IMR-90 (cell line): ENCODE data around the gene ZNF423. TPM values are rescaled to one million over a fixed set of nuclear protein-coding genes. Genes with fewer than 3 reads are reported as not detected.

ENCODE experiments used
- ATAC-seq: fragments of 200-7000 bp; cut with Tn5 transposase; 2 replicates; pipeline ENCODE4 v1.9.1; 2020; ENCODE audit warnings: low read depth, mild to moderate bottlenecking, moderate library complexity
- BruUV-seq: library from RNA; stranded (reverse); fragments of 400-500 nt; replicated peaks from 2 replicates; lab custom pipeline; 2021; lab: Mats Ljungman, UMichigan
- CTCF ChIA-PET: fragments of 300-600 bp; formaldehyde crosslinking; extraction: SDS; loops from one replicate; lab custom pipeline; 2021; ENCODE audit warnings: antibody characterized with exemption; lab: Yijun Ruan, JAX
- POLR2A ChIA-PET: fragments of 300-600 bp; sonication (Branson Sonifier 250); formaldehyde crosslinking; loops from one replicate; lab custom pipeline; 2022; ENCODE audit warnings: antibody characterized with exemption; ENCODE audit not compliant: unreplicated experiment; lab: Charles Lee
- DNase-seq: peaks from one replicate; pipeline ENCODE4 v3.0.0; 2013
- H2AFZ ChIP-seq: replicated peaks from 2 replicates; pipeline ENCODE3; 2013; ENCODE audit warnings: low read length, mild to moderate bottlenecking; ENCODE audit not compliant: poor library complexity
- H2AK5ac ChIP-seq: 2 replicates; pipeline ENCODE4 v1.6.1; 2013; ENCODE audit warnings: low read depth, low read length, inconsistent platforms
- H2AK9ac ChIP-seq: replicated peaks from 2 replicates; pipeline ENCODE3; 2013; ENCODE audit warnings: mild to moderate bottlenecking, low read depth, low read length, moderate library complexity; ENCODE audit not compliant: poor library complexity
- H2BK120ac ChIP-seq: 2 replicates; pipeline ENCODE4 v1.6.1; 2013; ENCODE audit warnings: low read depth, low read length, inconsistent platforms
- H2BK15ac ChIP-seq: 3 replicates; pipeline ENCODE4 v1.6.1; 2013; ENCODE audit warnings: low read depth, low read length, inconsistent platforms
- H2BK20ac ChIP-seq: 2 replicates; pipeline ENCODE4 v1.6.1; 2013; ENCODE audit warnings: low read depth, mild to moderate bottlenecking, inconsistent platforms, low read length, moderate library complexity
- H2BK5ac ChIP-seq: 2 replicates; pipeline ENCODE4 v1.6.1; 2013; ENCODE audit warnings: mild to moderate bottlenecking, low read depth, low read length, inconsistent platforms; ENCODE audit not compliant: poor library complexity, severe bottlenecking
- H3K14ac ChIP-seq: replicated peaks from 2 replicates; pipeline ENCODE4 v1.6.1; 2013; ENCODE audit warnings: low read depth, low read length, inconsistent platforms
- H3K18ac ChIP-seq: 2 replicates; pipeline ENCODE4 v1.6.1; 2013; ENCODE audit warnings: low read depth, low read length, control low read depth
- H3K23ac ChIP-seq: 2 replicates; pipeline ENCODE4 v1.6.1; 2013; ENCODE audit warnings: low read depth, low read length, inconsistent platforms
- H3K27ac ChIP-seq: 2 replicates; pipeline ENCODE4 v1.5.1; 2013; ENCODE audit warnings: mild to moderate bottlenecking, control low read depth, low read length; ENCODE audit not compliant: insufficient read depth
- H3K27me3 ChIP-seq: 2 replicates; pipeline ENCODE4 v1.6.1; 2013; ENCODE audit warnings: low read length; ENCODE audit not compliant: control insufficient read depth, insufficient read depth
- H3K36me3 ChIP-seq: 2 replicates; pipeline ENCODE4 v1.6.1; 2013; ENCODE audit warnings: low read length, mixed read lengths; ENCODE audit not compliant: control insufficient read depth, insufficient read depth
- H3K4ac ChIP-seq: 2 replicates; pipeline ENCODE4 v1.6.1; 2013; ENCODE audit warnings: low read depth, low read length, inconsistent platforms
- H3K4me1 ChIP-seq: 2 replicates; pipeline ENCODE4 v1.6.1; 2013; ENCODE audit warnings: low read length, mixed read lengths; ENCODE audit not compliant: control insufficient read depth, insufficient read depth
- H3K4me2 ChIP-seq: 2 replicates; pipeline ENCODE4 v1.6.1; 2013; ENCODE audit warnings: low read depth, mild to moderate bottlenecking, control low read depth, low read length, moderate library complexity
- H3K4me3 ChIP-seq: 2 replicates; pipeline ENCODE4 v1.5.1; 2013; ENCODE audit warnings: low read depth, mild to moderate bottlenecking, control low read depth, low read length, moderate library complexity; ENCODE audit not compliant: insufficient read depth
- H3K56ac ChIP-seq: 2 replicates; pipeline ENCODE4 v1.6.1; 2013; ENCODE audit warnings: low read length, inconsistent platforms; ENCODE audit not compliant: insufficient read depth; ENCODE audit errors: extremely low read depth
- H3K79me1 ChIP-seq, 2 experiments: 2 replicates each; pipeline ENCODE4 v1.6.1; 2013; ENCODE audit warnings: low read length in 2 of 2, inconsistent platforms in 1 of 2, low read depth in 1 of 2
- H3K9ac ChIP-seq: 2 replicates; pipeline ENCODE4 v1.6.1; 2013; ENCODE audit warnings: low read depth, low read length, control low read depth
- H3K9me1 ChIP-seq: 2 replicates; pipeline ENCODE4 v1.6.1; 2013; ENCODE audit warnings: low read length, inconsistent platforms; ENCODE audit not compliant: insufficient read depth
- H3K9me3 ChIP-seq: 2 replicates; pipeline ENCODE4 v1.6.1; 2013; ENCODE audit warnings: low read length; ENCODE audit not compliant: control insufficient read depth, insufficient read depth
- H4K20me1 ChIP-seq: 2 replicates; pipeline ENCODE4 v1.6.1; 2013; ENCODE audit warnings: low read length, inconsistent platforms; ENCODE audit not compliant: insufficient read depth
- H4K5ac ChIP-seq: 2 replicates; pipeline ENCODE4 v1.6.1; 2013; ENCODE audit warnings: mild to moderate bottlenecking, low read depth, low read length, control low read depth
- H4K8ac ChIP-seq, 2 experiments: 2 replicates each; pipeline ENCODE4 v1.6.1; 2013; ENCODE audit warnings: low read depth in 2 of 2, low read length in 2 of 2, control low read depth in 1 of 2, inconsistent platforms in 1 of 2
- H4K91ac ChIP-seq: 2 replicates; pipeline ENCODE4 v1.6.1; 2013; ENCODE audit warnings: low read depth, low read length, inconsistent platforms; ENCODE audit not compliant: insufficient read depth
- CHD1 ChIP-seq: IDR thresholded peaks from 2 replicates; pipeline ENCODE4 v1.6.1; 2012; ENCODE audit warnings: low read depth, low read length, improper control_type of control experiment
- FOS ChIP-seq: fragments of 150-350 bp; IDR thresholded peaks from 2 replicates; pipeline ENCODE4 v1.6.1; 2016; ENCODE audit warnings: low read depth, low read length
- MAFK ChIP-seq: IDR thresholded peaks from 2 replicates; pipeline ENCODE4 v1.6.1; 2012; ENCODE audit warnings: low read depth, low read length, improper control_type of control experiment
- POLR2A ChIP-seq: IDR thresholded peaks from 2 replicates; pipeline ENCODE4 v1.6.1; 2012; ENCODE audit warnings: mild to moderate bottlenecking, low read depth, low read length
- RFX5 ChIP-seq: IDR thresholded peaks from 2 replicates; pipeline ENCODE4 v1.8.0; 2012; ENCODE audit warnings: low read depth, mild to moderate bottlenecking, low read length, moderate library complexity
- WGBS, 2 experiments: methylation state at CpG; one replicate each; pipeline versions ENCODE4 v1.1.5 to v1.1.7; 2013; ENCODE audit warnings: missing lambda C conversion rate in 2 of 2; ENCODE audit not compliant: insufficient read length in 1 of 2; ENCODE audit errors: extremely low coverage in 2 of 2; 5-methylcytosine and 5-hydroxymethylcytosine counted together
- dilution Hi-C: fragments of 300-500 bp; cut with HindIII; formaldehyde crosslinking; loops from one replicate; pipeline ENCODE4 v1.14.3; 2018; ENCODE audit warnings: low sequenced_read_pairs; ENCODE audit not compliant: unreplicated experiment
- in situ Hi-C: fragments of 300-500 bp; cut with MboI; formaldehyde crosslinking; loops from 3 replicates; pipeline ENCODE4 v1.14.3; 2019; ENCODE audit warnings: low sequenced_read_pairs, inconsistent platforms, mixed read lengths
- intact Hi-C: fragments of 100-400 bp; cut with micrococcal nuclease; formaldehyde crosslinking; loops from 2 replicates; pipeline ENCODE4 v1.10.0; 2022
- polyA plus RNA-seq, 3 experiments: library from polyadenylated mRNA; depleted of rRNA; stranded (reverse); fragments of >200 nt; gene quantifications; 2 replicates each; pipeline ENCODE4 v1.2.3, GENCODE V29; 2012; ENCODE audit warnings: low replicate concordance in 1 of 3
- total RNA-seq: library from RNA; depleted of rRNA; stranded (reverse); fragments of >200 nt; gene quantifications from 2 replicates; pipeline ENCODE4 v1.2.3, GENCODE V29; 2012
- TF ChIP-seq, protein P1 (sequence below): conservative IDR thresholded peaks from 2 replicates; pipeline ENCODE4 v1.5.1; 2012; ENCODE audit warnings: mild to moderate bottlenecking, low read depth, low read length, improper control_type of control experiment

Gene ZNF423
- total and polyA plus RNA-seq, 2 of the 4 experiments (the other 2 are of a cell fraction): under 0.01 to 0.10 TPM

DNA sequence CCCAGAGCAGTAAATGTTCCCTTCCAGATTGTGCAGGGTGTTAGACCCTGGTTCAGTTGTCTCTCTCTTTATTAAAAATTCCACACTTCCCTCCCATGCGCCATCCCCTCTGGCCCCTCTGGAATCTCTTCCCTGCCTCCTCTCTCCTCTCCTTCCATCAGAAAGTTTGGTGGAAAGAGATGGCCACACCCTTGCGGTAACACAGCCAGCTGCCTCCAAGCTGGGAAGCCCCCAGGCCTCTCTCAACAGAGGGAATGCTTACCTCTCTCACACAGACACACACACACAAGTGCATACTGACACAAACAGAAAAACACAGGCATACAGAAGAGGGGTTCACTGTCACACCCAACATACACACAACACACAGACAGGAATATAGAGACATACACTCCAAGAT is 261.8 kb downstream of the ZNF423 start:
- no peak overlapping the region for H2BK120ac ChIP-seq
- no peaks in the 10 kb centered on the region for H3K79me1 ChIP-seq
- ChIA-PET POLR2A (no interaction called here), CTCF (no interaction called here)
- H3K9ac ChIP-seq: no peak overlapping the region
- H4K20me1 ChIP-seq: no peaks in the 10 kb centered on the region
- H2AK9ac ChIP-seq: no peak overlapping the region
- H2BK15ac ChIP-seq: no peak overlapping the region
- H2AK5ac ChIP-seq: no peak overlapping the region
- 80% methylated on average over 1 of the region's 2 CpGs; no CpG with 5 or more reads in 1 of the 2 experiments for WGBS, 2 experiments
- dilution Hi-C loops: no loop called here
- no peak overlapping the region for H2AFZ ChIP-seq
- no peak for DNase-seq
- TF ChIP-seq, protein P1, sequence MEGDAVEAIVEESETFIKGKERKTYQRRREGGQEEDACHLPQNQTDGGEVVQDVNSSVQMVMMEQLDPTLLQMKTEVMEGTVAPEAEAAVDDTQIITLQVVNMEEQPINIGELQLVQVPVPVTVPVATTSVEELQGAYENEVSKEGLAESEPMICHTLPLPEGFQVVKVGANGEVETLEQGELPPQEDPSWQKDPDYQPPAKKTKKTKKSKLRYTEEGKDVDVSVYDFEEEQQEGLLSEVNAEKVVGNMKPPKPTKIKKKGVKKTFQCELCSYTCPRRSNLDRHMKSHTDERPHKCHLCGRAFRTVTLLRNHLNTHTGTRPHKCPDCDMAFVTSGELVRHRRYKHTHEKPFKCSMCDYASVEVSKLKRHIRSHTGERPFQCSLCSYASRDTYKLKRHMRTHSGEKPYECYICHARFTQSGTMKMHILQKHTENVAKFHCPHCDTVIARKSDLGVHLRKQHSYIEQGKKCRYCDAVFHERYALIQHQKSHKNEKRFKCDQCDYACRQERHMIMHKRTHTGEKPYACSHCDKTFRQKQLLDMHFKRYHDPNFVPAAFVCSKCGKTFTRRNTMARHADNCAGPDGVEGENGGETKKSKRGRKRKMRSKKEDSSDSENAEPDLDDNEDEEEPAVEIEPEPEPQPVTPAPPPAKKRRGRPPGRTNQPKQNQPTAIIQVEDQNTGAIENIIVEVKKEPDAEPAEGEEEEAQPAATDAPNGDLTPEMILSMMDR: no peak
- TF ChIP-seq RFX5 (no peak), CHD1 (no peak), POLR2A (no peak), MAFK (no peak), FOS (no peak)
- H3K27me3 ChIP-seq: peaks cover 22% of the 10 kb centered on the region
- H4K5ac ChIP-seq: no peak overlapping the region
- H3K23ac ChIP-seq: no peak overlapping the region
- no peak overlapping the region for H4K91ac ChIP-seq
- intact Hi-C loops: no loop called here
- no peak overlapping the region for H3K4me3 ChIP-seq
- no peak overlapping the region for H3K4me2 ChIP-seq
- H3K4ac ChIP-seq: no peak overlapping the region
- no TSS peak for BruUV-seq
- no peaks in the 10 kb centered on the region for H3K4me1 ChIP-seq
- no peaks in the 10 kb centered on the region for H3K36me3 ChIP-seq
- no peak overlapping the region for H2BK20ac ChIP-seq
- no peaks in the 10 kb centered on the region for H3K9me3 ChIP-seq
- H3K14ac ChIP-seq: no peak overlapping the region
- no peak overlapping the region for H2BK5ac ChIP-seq
- no peak overlapping the region for H4K8ac ChIP-seq
- in situ Hi-C loops: no loop called here
- H3K18ac ChIP-seq: no peak overlapping the region
- no peak for ATAC-seq
- H3K56ac ChIP-seq: no peak overlapping the region
- H3K27ac ChIP-seq: no peak overlapping the region
- H3K9me1 ChIP-seq: no peaks in the 10 kb centered on the region
